PFSK-1 (cell line): Measurements from ENCODE around the gene CLEC4G.

Experiments
- POLR2AphosphoS5 ChIP-seq: IDR thresholded peaks from 2 replicates; pipeline ENCODE4 v1.6.1; 2012; ENCODE audit warnings: low read depth, mild to moderate bottlenecking, control low read depth, low read length, moderate library complexity
- TF ChIP-seq, protein P1 (sequence below), 2 experiments: IDR thresholded peaks; 2 replicates each; pipeline versions ENCODE4 v1.6.1 to v1.8.0; 2011 to 2012; ENCODE audit warnings: low read depth in 2 of 2, low read length in 2 of 2, control low read depth in 1 of 2, inconsistent platforms in 1 of 2, mild to moderate bottlenecking in 1 of 2, moderate library complexity in 1 of 2; ENCODE audit not compliant: insufficient read depth in 1 of 2

DNA sequence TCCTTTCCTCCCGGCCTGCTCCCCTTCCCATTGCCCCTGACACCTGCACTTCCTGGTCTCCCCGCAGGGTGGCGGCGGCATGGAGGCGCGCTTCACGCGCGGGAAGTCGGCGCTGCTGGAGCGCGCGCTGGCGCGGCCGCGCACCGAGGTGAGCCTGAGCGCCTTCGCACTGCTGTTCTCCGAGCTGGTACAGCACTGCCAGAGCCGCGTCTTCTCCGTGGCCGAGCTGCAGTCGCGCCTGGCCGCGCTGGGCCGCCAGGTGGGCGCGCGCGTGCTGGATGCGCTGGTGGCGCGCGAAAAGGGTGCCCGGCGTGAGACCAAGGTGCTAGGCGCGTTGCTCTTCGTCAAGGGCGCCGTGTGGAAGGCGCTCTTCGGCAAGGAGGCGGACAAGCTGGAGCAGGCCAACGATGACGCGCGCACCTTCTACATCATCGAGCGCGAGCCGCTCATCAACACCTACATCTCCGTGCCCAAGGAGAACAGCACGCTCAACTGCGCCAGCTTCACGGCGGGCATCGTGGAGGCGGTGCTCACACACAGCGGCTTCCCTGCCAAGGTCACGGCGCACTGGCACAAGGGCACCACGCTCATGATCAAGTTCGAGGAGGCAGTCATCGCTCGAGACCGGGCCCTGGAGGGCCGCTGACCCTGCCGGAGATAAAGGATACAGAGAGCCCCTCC, 49.6 kb downstream of the CLEC4G start:
- no peak for TF ChIP-seq POLR2AphosphoS5
- TF ChIP-seq, protein P1, sequence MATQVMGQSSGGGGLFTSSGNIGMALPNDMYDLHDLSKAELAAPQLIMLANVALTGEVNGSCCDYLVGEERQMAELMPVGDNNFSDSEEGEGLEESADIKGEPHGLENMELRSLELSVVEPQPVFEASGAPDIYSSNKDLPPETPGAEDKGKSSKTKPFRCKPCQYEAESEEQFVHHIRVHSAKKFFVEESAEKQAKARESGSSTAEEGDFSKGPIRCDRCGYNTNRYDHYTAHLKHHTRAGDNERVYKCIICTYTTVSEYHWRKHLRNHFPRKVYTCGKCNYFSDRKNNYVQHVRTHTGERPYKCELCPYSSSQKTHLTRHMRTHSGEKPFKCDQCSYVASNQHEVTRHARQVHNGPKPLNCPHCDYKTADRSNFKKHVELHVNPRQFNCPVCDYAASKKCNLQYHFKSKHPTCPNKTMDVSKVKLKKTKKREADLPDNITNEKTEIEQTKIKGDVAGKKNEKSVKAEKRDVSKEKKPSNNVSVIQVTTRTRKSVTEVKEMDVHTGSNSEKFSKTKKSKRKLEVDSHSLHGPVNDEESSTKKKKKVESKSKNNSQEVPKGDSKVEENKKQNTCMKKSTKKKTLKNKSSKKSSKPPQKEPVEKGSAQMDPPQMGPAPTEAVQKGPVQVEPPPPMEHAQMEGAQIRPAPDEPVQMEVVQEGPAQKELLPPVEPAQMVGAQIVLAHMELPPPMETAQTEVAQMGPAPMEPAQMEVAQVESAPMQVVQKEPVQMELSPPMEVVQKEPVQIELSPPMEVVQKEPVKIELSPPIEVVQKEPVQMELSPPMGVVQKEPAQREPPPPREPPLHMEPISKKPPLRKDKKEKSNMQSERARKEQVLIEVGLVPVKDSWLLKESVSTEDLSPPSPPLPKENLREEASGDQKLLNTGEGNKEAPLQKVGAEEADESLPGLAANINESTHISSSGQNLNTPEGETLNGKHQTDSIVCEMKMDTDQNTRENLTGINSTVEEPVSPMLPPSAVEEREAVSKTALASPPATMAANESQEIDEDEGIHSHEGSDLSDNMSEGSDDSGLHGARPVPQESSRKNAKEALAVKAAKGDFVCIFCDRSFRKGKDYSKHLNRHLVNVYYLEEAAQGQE (IDR thresholded peaks at IDR 0.05; ENCODE audit: insufficient read depth in 1 of 2, low read depth in 2 of 2, low read length in 2 of 2): no peak
